Skeletal muscle tissue (tissue), 2 donors: Measurements from ENCODE around the gene CBL. TPM values are rescaled to one million over a fixed set of nuclear protein-coding genes. Genes with fewer than 3 reads are reported as not detected.

ENCODE experiments used
- small RNA-seq: library from RNA; depleted of rRNA; stranded (forward); fragments of <200 nt; gene quantifications from one replicate; pipeline ENCODE3, GENCODE V24; 2014
- total RNA-seq: library from RNA; depleted of rRNA; stranded (reverse); fragments of >200 nt; gene quantifications from one replicate; pipeline ENCODE4 v1.2.3, GENCODE V29; 2014

Gene CBL
- total RNA-seq, 1 donor from 2014 or later = 9.9 TPM

Small RNAs within 50 kb of the gene (small RNA-seq; reads per million reads assigned to genes)
- gene RF01225 = not detected
- gene RNU6-262P = not detected

Other genes starting within 250 kb of the CBL start
- not detected for gene FOXR1, start 234.6 kb upstream of the CBL start, total RNA-seq
- gene CENATAC, start 208.2 kb upstream of the CBL start, total RNA-seq = 8.4 TPM
- 1,590 TPM for gene RPS25, start 188.0 kb upstream of the CBL start, total RNA-seq
- gene TRAPPC4, start 187.6 kb upstream of the CBL start, total RNA-seq = 39.1 TPM
- 6.8 TPM for gene SLC37A4, start 175.5 kb upstream of the CBL start, total RNA-seq
- gene HYOU1, start 149.1 kb upstream of the CBL start, total RNA-seq = 23.0 TPM
- gene VPS11, start 138.5 kb upstream of the CBL start, total RNA-seq = 21.4 TPM
- gene HMBS, start 121.5 kb upstream of the CBL start, total RNA-seq = 6.8 TPM
- gene DPAGT1, start 104.5 kb upstream of the CBL start, total RNA-seq = 8.4 TPM
- 2.1 TPM for gene C2CD2L, start 99.0 kb upstream of the CBL start, total RNA-seq
- gene HINFP, start 84.8 kb upstream of the CBL start, total RNA-seq = 18.3 TPM
- under 0.01 TPM for gene ABCG4, start 57.3 kb upstream of the CBL start, total RNA-seq
- gene NLRX1, start 37.6 kb upstream of the CBL start, total RNA-seq = 17.2 TPM
- under 0.01 TPM for gene NHERF4, start 20.9 kb upstream of the CBL start, total RNA-seq
- 120 TPM for gene MCAM, start 110.8 kb downstream of the CBL start, total RNA-seq
- 2.1 TPM for gene RNF26, start 128.2 kb downstream of the CBL start, total RNA-seq
- gene C1QTNF5, start 134.5 kb downstream of the CBL start, total RNA-seq = 17.2 TPM
- gene MFRP, start 140.4 kb downstream of the CBL start, total RNA-seq = not detected
- gene USP2, start 175.4 kb downstream of the CBL start, total RNA-seq = 8.9 TPM
- 19.8 TPM for gene THY1, start 216.8 kb downstream of the CBL start, total RNA-seq